Pancreas (tissue), 10 donors: ENCODE data around the gene MYO1E. TPM values are rescaled to one million over a fixed set of nuclear protein-coding genes. Genes with fewer than 3 reads are reported as not detected.

Source experiments
- ATAC-seq, 4 donors: fragments of 200-7000 bp; cut with Tn5 transposase; one replicate each; pipeline versions ENCODE4 v1.8.0 to v1.9.1; 2020; ENCODE audit warnings: mild to moderate bottlenecking in 4 of 4, moderate library complexity in 4 of 4
- DNase-seq, 6 donors: peaks; one replicate each; pipeline ENCODE4 v3.0.0-alpha.2; 2020
- FAIRE-seq: peaks from 2 replicates; lab custom pipeline; 2012; peaks lifted over from hg19 to GRCh38; lab: Jason Lieb, UNC
- H3K27ac ChIP-seq, 4 donors: fragments of 200-600 bp; sonication (generic); 1 replicate in 3 of 4; 2 replicates in 1 of 4; pipeline versions ENCODE4 v1.5.0 to v1.8.0; 2020
- H3K27me3 ChIP-seq, 4 donors: fragments of 200-600 bp; one replicate each; pipeline ENCODE4 v1.8.0; 2021
- H3K36me3 ChIP-seq, 3 donors: fragments of 200-600 bp; sonication (generic) in 1 of 3; one replicate each; pipeline versions ENCODE4 v1.5.0 to v1.8.0; 2020 to 2021
- H3K4me1 ChIP-seq, 3 donors: fragments of 200-600 bp; one replicate each; pipeline ENCODE4 v1.8.0; 2021
- H3K4me3 ChIP-seq, 4 donors: fragments of 200-600 bp; sonication (generic) in 2 of 4; one replicate each; pipeline versions ENCODE4 v1.5.0 to v1.8.0; 2020 to 2021
- H3K9me3 ChIP-seq, 4 donors: fragments of 200-600 bp; one replicate each; pipeline ENCODE4 v1.8.0; 2021
- WGBS, 2 donors: extraction: QIAGEN DNeasy Blood & Tissue Kit; methylation state at CpG; one replicate each; pipeline ENCODE4 v1.1.7; 2013; 5-methylcytosine and 5-hydroxymethylcytosine counted together
- intact Hi-C, 3 donors: fragments of 100-400 bp; cut with DNase I; formaldehyde crosslinking; loops; one replicate each; pipeline versions ENCODE4 v1.11.1 to v1.14.2; 2022
- polyA plus RNA-seq, 2 donors: library from polyadenylated mRNA; stranded (reverse); fragments of 200-250 nt; gene quantifications; one replicate each; pipeline ENCODE4 v1.2.3, GENCODE V29; 2013
- total RNA-seq, 6 donors: library from RNA; stranded (reverse); fragmentation: NEBNext Ultra II Directional in 4 of 6; extraction: Animal tissue kit (Norgen Biotek cat#: 25700) in 4 of 6; gene quantifications; one replicate each; pipeline versions ENCODE4 v1.2.1 to v1.2.4, GENCODE V29; 2021 to 2023
- TF ChIP-seq, protein P1 (sequence below), 4 donors: fragments of 200-600 bp; sonication (generic) in 3 of 4; IDR thresholded peaks; one replicate each; pipeline versions ENCODE4 v1.5.0 to v1.8.0; 2021; ENCODE audit warnings: antibody characterized with exemption in 4 of 4
- donor health status: healthy with polysubstance abuse.
- donor health status: DM: no; HTN: no; CAD: no; lungs with moderate emphysema.
- donor health status: DM: no; HTN: no; CAD: no.
- donor health status: control.
- donor health status: control.
- donor health status: Bipolar disorder and iron deficiency.
- donor health status: DM: yes; HTN: yes; CAD: no.
- donor health status: DM: no; HTN: no; CAD: no.
- donor health status: DM: no; HTN: no; CAD: no.
- donor health status: DM: yes; HTN: yes; CAD: no.

MYO1E gene
- total and polyA plus RNA-seq, 8 donors, result 7.8 to 81.1 (median 25.6) TPM

DNA sequence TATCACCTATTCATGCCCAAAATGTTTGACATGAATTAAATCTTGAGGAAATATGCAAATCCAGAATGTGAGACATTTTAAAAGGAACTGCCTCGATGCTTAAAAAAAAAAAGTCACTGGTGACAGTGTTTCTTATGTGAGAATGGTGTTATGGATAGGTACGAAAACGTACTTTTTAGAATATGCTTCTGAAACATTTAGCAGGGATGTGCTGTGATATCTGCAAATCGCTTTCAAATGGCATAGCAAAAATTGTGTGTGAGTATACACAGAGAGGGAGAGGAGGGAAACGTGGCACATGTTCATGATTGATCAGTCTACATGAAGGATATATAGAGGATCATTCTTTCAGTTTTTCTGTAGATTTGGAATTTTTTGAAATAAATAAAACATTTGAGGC, 251.7 kb downstream of the MYO1E start:
- TF ChIP-seq, protein P1, sequence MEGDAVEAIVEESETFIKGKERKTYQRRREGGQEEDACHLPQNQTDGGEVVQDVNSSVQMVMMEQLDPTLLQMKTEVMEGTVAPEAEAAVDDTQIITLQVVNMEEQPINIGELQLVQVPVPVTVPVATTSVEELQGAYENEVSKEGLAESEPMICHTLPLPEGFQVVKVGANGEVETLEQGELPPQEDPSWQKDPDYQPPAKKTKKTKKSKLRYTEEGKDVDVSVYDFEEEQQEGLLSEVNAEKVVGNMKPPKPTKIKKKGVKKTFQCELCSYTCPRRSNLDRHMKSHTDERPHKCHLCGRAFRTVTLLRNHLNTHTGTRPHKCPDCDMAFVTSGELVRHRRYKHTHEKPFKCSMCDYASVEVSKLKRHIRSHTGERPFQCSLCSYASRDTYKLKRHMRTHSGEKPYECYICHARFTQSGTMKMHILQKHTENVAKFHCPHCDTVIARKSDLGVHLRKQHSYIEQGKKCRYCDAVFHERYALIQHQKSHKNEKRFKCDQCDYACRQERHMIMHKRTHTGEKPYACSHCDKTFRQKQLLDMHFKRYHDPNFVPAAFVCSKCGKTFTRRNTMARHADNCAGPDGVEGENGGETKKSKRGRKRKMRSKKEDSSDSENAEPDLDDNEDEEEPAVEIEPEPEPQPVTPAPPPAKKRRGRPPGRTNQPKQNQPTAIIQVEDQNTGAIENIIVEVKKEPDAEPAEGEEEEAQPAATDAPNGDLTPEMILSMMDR (IDR thresholded peaks at IDR 0.05), result no peak
- no peaks in the 10 kb centered on the region for H3K9me3 ChIP-seq
- 87 to 94% methylated on average over 5 of the region's 5 CpGs for WGBS, 2 donors
- ATAC-seq (no peak), DNase-seq (no peak), FAIRE-seq (no peak)
- no peak overlapping the region for H3K4me3 ChIP-seq
- no peaks in the 10 kb centered on the region for H3K36me3 ChIP-seq
- H3K27me3 ChIP-seq, result no peaks in the 10 kb centered on the region
- H3K27ac ChIP-seq, result no peak overlapping the region
- intact Hi-C loops, result no loop called here
- H3K4me1 ChIP-seq, result no peaks in the 10 kb centered on the region

DNA sequence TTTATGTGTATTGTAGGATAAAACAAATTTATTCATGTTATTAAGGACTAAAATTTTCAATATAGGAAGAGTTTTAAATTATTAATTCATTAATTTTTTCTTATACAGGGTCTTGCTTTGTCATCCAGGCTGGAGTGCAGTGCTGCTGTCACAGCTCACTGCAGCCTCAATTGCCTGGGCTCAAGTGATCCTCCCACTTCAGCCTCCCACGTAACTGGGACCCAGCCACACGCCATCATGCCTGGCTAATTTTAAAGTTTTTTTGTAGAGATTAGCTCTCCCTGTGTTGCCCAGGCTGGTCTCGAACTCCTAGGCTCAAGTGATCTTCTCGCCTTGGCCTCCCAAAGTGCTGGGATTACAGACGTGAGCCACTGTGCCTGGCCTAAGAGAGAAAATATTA, 253.0 kb downstream of the MYO1E start:
- DNase-seq (no peak), FAIRE-seq (no peak), ATAC-seq (no peak)
- Histone ChIP-seq H3K4me1 (no peaks in the 10 kb centered on the region), H3K36me3 (no peaks in the 10 kb centered on the region), H3K27me3 (no peaks in the 10 kb centered on the region), H3K27ac (no peak overlapping the region), H3K9me3 (no peaks in the 10 kb centered on the region), H3K4me3 (no peak overlapping the region)
- 96% methylated on average over 5 of the region's 5 CpGs for WGBS, 2 donors
- TF ChIP-seq, protein P1 (IDR thresholded peaks at IDR 0.05), result no peak
- intact Hi-C loops, result no loop called here

DNA sequence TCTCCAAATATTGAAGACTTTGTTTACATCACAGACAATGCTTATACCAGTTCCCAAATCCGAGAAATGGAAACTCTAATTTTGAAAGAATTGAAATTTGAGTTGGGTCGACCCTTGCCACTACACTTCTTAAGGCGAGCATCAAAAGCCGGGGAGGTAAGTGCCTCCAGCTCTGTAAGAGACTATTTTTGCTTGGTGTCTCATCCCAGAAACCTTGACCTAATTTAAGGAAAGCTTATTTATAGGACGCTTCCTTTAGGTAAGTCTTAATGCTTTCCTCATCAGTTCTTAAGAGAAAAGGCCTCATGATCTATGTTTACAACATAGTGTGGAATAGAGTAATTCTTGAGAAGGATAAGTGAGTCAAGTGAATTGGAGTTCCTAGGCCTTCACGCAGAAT, 255.9 kb downstream of the MYO1E start:
- 96% methylated on average over 6 of the region's 6 CpGs for WGBS, 2 donors
- Histone ChIP-seq H3K9me3 (no peaks in the 10 kb centered on the region), H3K4me1 (no peaks in the 10 kb centered on the region), H3K36me3 (no peaks in the 10 kb centered on the region), H3K27ac (no peak overlapping the region), H3K4me3 (no peak overlapping the region), H3K27me3 (no peaks in the 10 kb centered on the region)
- no peak for FAIRE-seq
- DNase-seq, result no peak
- intact Hi-C loops, result no loop called here
- ATAC-seq, result no peak
- TF ChIP-seq, protein P1 (IDR thresholded peaks at IDR 0.05), result no peak

DNA sequence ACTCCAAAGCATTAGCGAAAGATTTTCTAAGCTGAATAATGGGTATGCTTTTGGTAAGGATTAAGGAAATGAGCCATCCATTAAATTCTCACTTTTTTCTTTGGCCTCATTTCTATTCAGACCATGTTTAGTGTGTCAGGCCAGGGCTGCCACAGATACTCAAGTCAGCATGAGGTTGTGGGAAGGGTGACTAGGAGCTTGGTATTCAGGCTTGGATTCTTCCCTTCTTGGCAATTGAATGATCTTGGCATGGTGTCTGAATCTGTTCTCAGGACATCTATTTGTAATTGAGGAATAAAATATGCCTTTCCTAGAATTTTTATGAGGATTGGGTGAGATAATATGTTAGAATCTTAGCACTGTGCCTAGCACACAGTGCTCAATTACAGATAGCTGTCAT, 256.5 kb downstream of the MYO1E start:
- DNase-seq (no peak), FAIRE-seq (no peak), ATAC-seq (no peak)
- intact Hi-C loops, result no loop called here
- 98 to 100% methylated on average over 1 of the region's 1 CpG for WGBS, 2 donors
- H3K36me3 ChIP-seq, result no peaks in the 10 kb centered on the region
- H3K4me3 ChIP-seq, result no peak overlapping the region
- TF ChIP-seq, protein P1 (IDR thresholded peaks at IDR 0.05), result no peak
- H3K27me3 ChIP-seq, result no peaks in the 10 kb centered on the region
- H3K4me1 ChIP-seq, result no peaks in the 10 kb centered on the region
- no peaks in the 10 kb centered on the region for H3K9me3 ChIP-seq
- H3K27ac ChIP-seq, result no peak overlapping the region

DNA sequence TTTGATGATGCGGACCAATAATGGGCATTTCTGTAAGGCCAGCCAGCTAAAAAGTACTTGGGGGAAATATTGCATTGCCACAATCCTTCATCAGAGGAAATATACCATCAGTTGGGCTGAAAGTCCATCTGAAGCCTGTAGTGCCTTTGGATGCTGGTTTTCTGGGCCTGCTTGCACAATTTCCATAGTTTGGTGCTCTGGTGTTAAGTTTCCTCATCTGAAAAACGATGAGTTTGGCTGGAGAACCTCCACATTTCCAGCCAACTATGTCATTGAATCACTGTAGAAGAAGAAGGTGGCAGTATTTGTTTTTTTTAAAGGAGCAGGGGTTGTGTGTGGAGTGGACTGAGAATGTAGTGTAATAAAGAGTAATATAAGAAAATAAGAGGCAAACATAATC, 257.6 kb downstream of the MYO1E start:
- FAIRE-seq (no peak), DNase-seq (no peak), ATAC-seq (no peak)
- Histone ChIP-seq H3K36me3 (no peaks in the 10 kb centered on the region), H3K4me1 (no peaks in the 10 kb centered on the region), H3K4me3 (no peak overlapping the region), H3K9me3 (no peaks in the 10 kb centered on the region), H3K27ac (no peak overlapping the region), H3K27me3 (no peaks in the 10 kb centered on the region)
- WGBS, 2 donors, result 60 to 61% methylated on average over 2 of the region's 2 CpGs
- TF ChIP-seq, protein P1 (IDR thresholded peaks at IDR 0.05), result no peak
- intact Hi-C loops, result no loop called here
